KOPT-K1 (cell line): ENCODE data around the gene FGF3.

ENCODE experiments used
- H3K27ac ChIP-seq: fragments of 200-600 bp; sonication (generic); 2 replicates; pipeline ENCODE4 v1.5.1; 2016; ENCODE audit warnings: antibody characterized with exemption, mild to moderate bottlenecking, low read depth, low read length; ENCODE audit not compliant: poor library complexity, severe bottlenecking
- H3K36me3 ChIP-seq: fragments of 200-600 bp; sonication (generic); 2 replicates; pipeline ENCODE4 v1.5.1; 2017; ENCODE audit warnings: antibody characterized with exemption, mild to moderate bottlenecking, low read length, moderate library complexity; ENCODE audit not compliant: insufficient read depth
- H3K9me3 ChIP-seq: fragments of 200-600 bp; sonication (generic); 2 replicates; pipeline ENCODE4 v1.5.1; 2017; ENCODE audit warnings: antibody characterized with exemption, low read length, mild to moderate bottlenecking; ENCODE audit not compliant: insufficient read depth, poor library complexity, severe bottlenecking

Gene FGF3

GRCh38 chr11:69807106-69807815, 12.0 kb downstream of the FGF3 start:
- no peak overlapping the region for H3K27ac ChIP-seq
- no peaks in the 10 kb centered on the region for H3K9me3 ChIP-seq

GRCh38 chr11:69804769-69805508, 14.3 kb downstream of the FGF3 start:
- no peak overlapping the region for H3K27ac ChIP-seq
- no peaks in the 10 kb centered on the region for H3K36me3 ChIP-seq
- no peaks in the 10 kb centered on the region for H3K9me3 ChIP-seq

More at GRCh38 chr11:69807106-69807815, 12.0 kb downstream of the FGF3 start:
- H3K36me3 ChIP-seq: no peaks in the 10 kb centered on the region

- no peaks in the 10 kb centered on the region for H3K9me3 ChIP-seq
- H3K36me3 ChIP-seq: no peaks in the 10 kb centered on the region
- no peak overlapping the region for H3K27ac ChIP-seq
Measured at GRCh38 chr11:69803604-69804218, 15.5 kb downstream of the FGF3 start.

GRCh38 chr11:69803022-69803421, 16.2 kb downstream of the FGF3 start:
- H3K27ac ChIP-seq: no peak overlapping the region
- H3K9me3 ChIP-seq: no peaks in the 10 kb centered on the region
- no peaks in the 10 kb centered on the region for H3K36me3 ChIP-seq

- Histone ChIP-seq H3K36me3 (no peaks in the 10 kb centered on the region), H3K27ac (no peak overlapping the region), H3K9me3 (no peaks in the 10 kb centered on the region)
Measured at GRCh38 chr11:69802590-69802989, 16.6 kb downstream of the FGF3 start.

GRCh38 chr11:69801513-69802335, 17.5 kb downstream of the FGF3 start:
- no peak overlapping the region for H3K27ac ChIP-seq
- H3K9me3 ChIP-seq: no peaks in the 10 kb centered on the region
- H3K36me3 ChIP-seq: no peaks in the 10 kb centered on the region

GRCh38 chr11:69800278-69800677, 18.9 kb downstream of the FGF3 start:
- H3K36me3 ChIP-seq: no peaks in the 10 kb centered on the region
- H3K27ac ChIP-seq: no peak overlapping the region
- no peaks in the 10 kb centered on the region for H3K9me3 ChIP-seq

GRCh38 chr11:69799582-69799981, 19.6 kb downstream of the FGF3 start:
- Histone ChIP-seq H3K36me3 (no peaks in the 10 kb centered on the region), H3K9me3 (no peaks in the 10 kb centered on the region), H3K27ac (no peak overlapping the region)

GRCh38 chr11:69799097-69799496, 20.1 kb downstream of the FGF3 start:
- no peaks in the 10 kb centered on the region for H3K36me3 ChIP-seq
- no peaks in the 10 kb centered on the region for H3K9me3 ChIP-seq
- H3K27ac ChIP-seq: no peak overlapping the region

GRCh38 chr11:69797737-69798528, 21.3 kb downstream of the FGF3 start:
- Histone ChIP-seq H3K27ac (no peak overlapping the region), H3K36me3 (no peaks in the 10 kb centered on the region), H3K9me3 (no peaks in the 10 kb centered on the region)

GRCh38 chr11:69797156-69797555, 22.1 kb downstream of the FGF3 start:
- Histone ChIP-seq H3K36me3 (no peaks in the 10 kb centered on the region), H3K9me3 (no peaks in the 10 kb centered on the region), H3K27ac (no peak overlapping the region)

- Histone ChIP-seq H3K27ac (no peak overlapping the region), H3K36me3 (no peaks in the 10 kb centered on the region), H3K9me3 (no peaks in the 10 kb centered on the region)
Measured at GRCh38 chr11:69796063-69796462, 23.2 kb downstream of the FGF3 start.

GRCh38 chr11:69791276-69792180, 27.7 kb downstream of the FGF3 start:
- Histone ChIP-seq H3K36me3 (no peaks in the 10 kb centered on the region), H3K27ac (no peak overlapping the region), H3K9me3 (no peaks in the 10 kb centered on the region)
